ENCODE measurements around the gene REXO1. TPM values are rescaled to one million over a fixed set of nuclear protein-coding genes. Genes with fewer than 3 reads are reported as not detected.
"Not testable (repeated sequence)": the region's sequence is repeated elsewhere in the genome, so short reads cannot be mapped to it uniquely, and the experiment has no call there.

REXO1 gene, protein sequence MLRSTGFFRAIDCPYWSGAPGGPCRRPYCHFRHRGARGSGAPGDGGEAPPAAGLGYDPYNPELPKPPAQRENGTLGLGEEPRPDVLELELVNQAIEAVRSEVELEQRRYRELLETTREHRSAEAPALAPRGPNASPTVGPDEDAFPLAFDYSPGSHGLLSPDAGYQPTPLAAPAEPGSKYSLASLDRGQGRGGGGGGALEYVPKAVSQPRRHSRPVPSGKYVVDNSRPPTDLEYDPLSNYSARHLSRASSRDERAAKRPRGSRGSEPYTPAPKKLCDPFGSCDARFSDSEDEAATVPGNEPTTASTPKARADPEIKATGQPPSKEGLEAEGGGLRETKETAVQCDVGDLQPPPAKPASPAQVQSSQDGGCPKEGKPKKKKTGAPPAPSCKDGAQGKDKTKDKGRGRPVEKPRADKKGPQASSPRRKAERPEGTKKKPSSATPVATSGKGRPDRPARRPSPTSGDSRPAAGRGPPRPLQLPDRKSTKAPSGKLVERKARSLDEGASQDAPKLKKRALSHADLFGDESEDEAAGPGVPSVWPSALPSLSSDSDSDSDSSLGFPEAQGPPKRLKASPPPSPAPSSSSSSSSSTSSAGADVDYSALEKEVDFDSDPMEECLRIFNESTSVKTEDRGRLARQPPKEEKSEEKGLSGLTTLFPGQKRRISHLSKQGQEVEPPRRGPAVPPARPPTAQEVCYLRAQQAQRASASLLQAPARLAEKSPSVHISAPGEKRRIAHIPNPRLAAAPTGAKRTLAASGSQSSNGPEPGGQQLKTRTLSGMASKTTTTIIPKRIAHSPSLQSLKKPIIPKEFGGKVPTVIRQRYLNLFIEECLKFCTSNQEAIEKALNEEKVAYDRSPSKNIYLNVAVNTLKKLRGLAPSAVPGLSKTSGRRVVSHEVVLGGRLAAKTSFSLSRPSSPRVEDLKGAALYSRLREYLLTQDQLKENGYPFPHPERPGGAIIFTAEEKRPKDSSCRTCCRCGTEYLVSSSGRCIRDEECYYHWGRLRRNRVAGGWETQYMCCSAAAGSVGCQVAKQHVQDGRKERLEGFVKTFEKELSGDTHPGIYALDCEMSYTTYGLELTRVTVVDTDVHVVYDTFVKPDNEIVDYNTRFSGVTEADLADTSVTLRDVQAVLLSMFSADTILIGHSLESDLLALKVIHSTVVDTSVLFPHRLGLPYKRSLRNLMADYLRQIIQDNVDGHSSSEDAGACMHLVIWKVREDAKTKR
- 10 to 100 TPM; 91.5 to 95.0 (median 94.4) TPM for total RNA-seq

DNA sequence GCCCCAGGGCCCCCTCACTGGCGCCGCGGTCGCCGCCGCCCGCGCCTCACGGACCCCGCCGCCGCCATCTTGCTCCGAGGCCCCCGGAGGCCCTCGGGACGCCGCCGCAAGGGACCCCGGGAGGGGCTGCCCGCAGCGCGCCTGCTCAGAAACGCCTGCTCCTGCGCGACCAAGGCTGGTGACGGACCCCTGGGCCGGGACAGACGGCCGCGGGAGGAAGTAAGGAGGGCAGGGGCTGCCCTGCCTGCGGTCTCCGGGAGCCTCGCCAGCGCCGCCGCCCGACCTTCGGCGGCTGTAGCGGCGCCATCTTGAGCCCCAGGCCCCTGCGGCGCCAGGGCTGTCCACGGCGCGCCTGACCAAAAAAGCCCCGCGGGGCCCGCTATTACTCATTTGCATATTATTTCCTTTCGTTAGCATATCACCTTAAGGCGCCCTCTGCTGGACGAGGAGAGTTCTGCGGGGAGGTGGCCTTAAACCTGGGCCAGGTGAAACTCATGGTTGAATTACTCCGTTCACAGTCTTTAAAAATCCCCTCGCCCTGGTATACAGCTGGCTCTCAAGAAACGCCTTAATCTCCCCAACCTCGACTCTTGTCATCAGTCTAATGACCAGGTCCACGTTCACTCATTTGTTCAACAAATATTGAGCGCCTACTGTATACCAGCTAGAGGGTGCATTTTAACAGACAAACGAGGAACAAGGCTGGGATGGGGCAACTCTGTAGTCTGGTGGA, at the start of gene REXO1:
TSS of gene REXO1 (minus strand) at position 85 of the 733 bp plus-strand sequence. CDS start 125 bp downstream, outside the sequence.
- Mint-ChIP-seq H3K4me3 (peak within 1 kb of the TSS; percentile 93), H3K9me3 (no peaks in the 10 kb centered on the region), H3K27me3 (ENCODE audit: low read depth) (no peaks in the 10 kb centered on the region), H3K4me1 (ENCODE audit: low read depth) (peaks cover 64% of the 10 kb centered on the region), H3K36me3 (ENCODE audit: insufficient read depth) (peaks cover 3% of the 10 kb centered on the region)
- DNase-seq: peak; percentile 98
- ATAC-seq: peak; percentile 80

DNA sequence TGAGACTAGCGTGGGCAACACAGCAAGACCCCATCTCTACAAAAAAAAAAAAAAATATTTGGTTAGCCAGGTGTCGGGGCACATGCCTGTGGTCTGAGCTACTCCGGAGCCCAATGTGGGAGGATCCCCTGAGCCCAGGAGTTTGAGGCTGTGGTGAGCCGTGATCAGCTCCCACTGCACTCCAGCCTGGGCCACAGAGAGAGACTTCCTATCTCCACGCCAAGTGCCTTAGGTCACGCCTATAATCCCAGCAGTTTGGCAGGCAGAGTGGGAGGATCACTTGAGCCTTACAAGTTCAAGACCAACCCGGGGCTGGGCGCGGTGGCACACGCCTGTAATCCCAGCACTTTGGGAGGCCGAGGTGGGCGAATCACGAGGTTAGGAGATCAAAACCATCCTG, 48.2 kb upstream of the REXO1 start:
- peaks cover 35% of the 10 kb centered on the region for H3K4me1 Mint-ChIP-seq (ENCODE audit: low read depth)

DNA sequence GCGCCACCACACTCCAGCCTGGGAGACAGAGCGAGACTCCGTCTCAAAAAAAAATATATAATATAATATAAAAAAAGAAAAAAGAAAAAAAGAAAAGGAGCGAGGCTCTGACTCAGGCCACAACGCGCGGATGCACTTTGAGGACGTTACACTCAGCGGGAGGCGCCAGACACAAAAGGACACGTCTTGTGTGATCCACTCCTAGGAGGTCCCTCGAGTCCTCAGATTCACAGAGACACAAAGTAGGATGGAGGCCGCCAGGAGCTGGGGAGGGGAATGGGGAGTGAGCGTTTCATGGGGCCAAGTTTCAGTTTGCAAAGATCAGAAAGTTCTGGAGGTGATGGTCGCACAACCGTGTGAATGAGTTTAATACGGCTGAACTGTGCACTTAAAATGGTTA, 45.5 kb upstream of the REXO1 start:
- no peaks in the 10 kb centered on the region for H3K9me3 Mint-ChIP-seq
- ATAC-seq (no peak), DNase-seq (no peak)
- no peaks in the 10 kb centered on the region for H3K27me3 Mint-ChIP-seq (ENCODE audit: low read depth)
- no peaks in the 10 kb centered on the region for H3K36me3 Mint-ChIP-seq (ENCODE audit: insufficient read depth)
- H3K4me3 Mint-ChIP-seq: peak overlapping the region; percentile 46
- peaks cover 38% of the 10 kb centered on the region for H3K4me1 Mint-ChIP-seq (ENCODE audit: low read depth)

More for the DNA sequence above, 48.2 kb upstream of the REXO1 start:
- ATAC-seq (no peak), DNase-seq (no peak)
- H3K4me3 Mint-ChIP-seq: peak overlapping the region; percentile 11
- no peaks in the 10 kb centered on the region for H3K36me3 Mint-ChIP-seq (ENCODE audit: insufficient read depth)
- no peaks in the 10 kb centered on the region for H3K9me3 Mint-ChIP-seq
- no peaks in the 10 kb centered on the region for H3K27me3 Mint-ChIP-seq (ENCODE audit: low read depth)

DNA sequence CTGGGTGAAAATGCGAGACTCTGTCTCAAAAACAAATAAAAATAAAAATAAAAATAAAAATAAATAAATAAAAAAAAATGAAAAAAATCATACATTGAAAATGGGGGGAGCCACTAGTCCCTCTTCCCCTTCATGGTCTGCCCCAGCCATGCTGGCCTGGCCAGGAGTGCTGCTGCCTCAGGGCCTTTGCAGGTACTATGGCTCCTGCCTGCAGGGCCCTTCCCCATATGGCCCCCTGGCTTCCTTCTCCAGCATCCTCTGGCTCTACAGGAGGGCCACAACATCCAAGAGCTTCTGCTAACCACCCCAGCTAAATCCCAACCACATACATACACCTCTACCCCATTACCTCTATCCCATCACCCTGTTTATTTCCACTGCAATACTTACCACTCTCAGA, 41.6 kb upstream of the REXO1 start:
- no peak for DNase-seq
- peaks cover 10% of the 10 kb centered on the region for H3K4me1 Mint-ChIP-seq (ENCODE audit: low read depth)
- H3K4me3 Mint-ChIP-seq: no peak overlapping the region
- H3K36me3 Mint-ChIP-seq (ENCODE audit: insufficient read depth): no peaks in the 10 kb centered on the region
- no peaks in the 10 kb centered on the region for H3K9me3 Mint-ChIP-seq
- ATAC-seq: no peak
- H3K27me3 Mint-ChIP-seq (ENCODE audit: low read depth): no peaks in the 10 kb centered on the region

DNA sequence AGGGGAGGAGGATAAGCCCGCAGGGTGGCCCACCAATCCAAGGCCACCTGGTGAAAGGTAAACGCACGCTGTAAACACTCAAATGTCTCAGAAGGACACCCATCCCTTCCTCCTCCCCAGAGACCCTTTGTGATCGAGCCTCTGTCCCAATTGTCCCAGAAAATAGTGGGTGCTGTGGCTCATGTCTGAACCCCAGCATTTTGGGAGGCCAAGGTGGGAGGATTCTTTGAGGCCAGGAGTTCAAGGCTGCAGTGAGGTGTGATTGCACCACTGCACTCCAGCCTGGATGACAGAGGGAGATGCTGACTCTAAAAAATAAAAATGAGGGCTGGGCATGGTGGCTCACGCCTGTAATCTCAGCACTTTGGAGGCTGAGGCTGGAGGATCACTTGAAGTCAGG, 40.1 kb upstream of the REXO1 start:
- no peaks in the 10 kb centered on the region for H3K27me3 Mint-ChIP-seq (ENCODE audit: low read depth)
- ATAC-seq (no peak), DNase-seq (no peak)
- no peaks in the 10 kb centered on the region for H3K9me3 Mint-ChIP-seq
- H3K4me3 Mint-ChIP-seq: no peak overlapping the region
- no peaks in the 10 kb centered on the region for H3K36me3 Mint-ChIP-seq (ENCODE audit: insufficient read depth)
- peaks cover 14% of the 10 kb centered on the region for H3K4me1 Mint-ChIP-seq (ENCODE audit: low read depth)

DNA sequence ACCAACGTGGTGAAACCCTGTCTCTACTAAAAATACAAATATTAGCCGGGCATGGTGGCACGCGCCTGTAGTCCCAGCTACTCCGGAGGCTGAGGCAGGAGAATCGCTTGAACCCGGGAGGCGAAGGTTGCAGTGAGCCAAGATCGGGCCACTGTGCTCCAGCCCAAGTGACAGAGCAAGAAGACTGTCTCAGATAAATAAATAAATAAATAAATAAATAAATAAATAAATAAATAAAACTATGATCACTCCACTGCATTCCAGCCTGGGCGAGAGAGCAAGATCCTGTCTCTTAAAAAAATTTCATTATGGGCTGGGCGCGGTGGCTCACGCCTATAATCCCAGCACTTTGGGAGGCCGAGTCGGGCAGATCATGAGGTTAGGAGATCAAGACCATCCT, 38.1 kb upstream of the REXO1 start:
- not testable (repeated sequence) for H3K36me3 Mint-ChIP-seq (ENCODE audit: insufficient read depth); ATAC-seq; H3K27me3 Mint-ChIP-seq (ENCODE audit: low read depth); DNase-seq; H3K4me3 Mint-ChIP-seq; H3K9me3 Mint-ChIP-seq
- peaks cover 28% of the 10 kb centered on the region for H3K4me1 Mint-ChIP-seq (ENCODE audit: low read depth)

DNA sequence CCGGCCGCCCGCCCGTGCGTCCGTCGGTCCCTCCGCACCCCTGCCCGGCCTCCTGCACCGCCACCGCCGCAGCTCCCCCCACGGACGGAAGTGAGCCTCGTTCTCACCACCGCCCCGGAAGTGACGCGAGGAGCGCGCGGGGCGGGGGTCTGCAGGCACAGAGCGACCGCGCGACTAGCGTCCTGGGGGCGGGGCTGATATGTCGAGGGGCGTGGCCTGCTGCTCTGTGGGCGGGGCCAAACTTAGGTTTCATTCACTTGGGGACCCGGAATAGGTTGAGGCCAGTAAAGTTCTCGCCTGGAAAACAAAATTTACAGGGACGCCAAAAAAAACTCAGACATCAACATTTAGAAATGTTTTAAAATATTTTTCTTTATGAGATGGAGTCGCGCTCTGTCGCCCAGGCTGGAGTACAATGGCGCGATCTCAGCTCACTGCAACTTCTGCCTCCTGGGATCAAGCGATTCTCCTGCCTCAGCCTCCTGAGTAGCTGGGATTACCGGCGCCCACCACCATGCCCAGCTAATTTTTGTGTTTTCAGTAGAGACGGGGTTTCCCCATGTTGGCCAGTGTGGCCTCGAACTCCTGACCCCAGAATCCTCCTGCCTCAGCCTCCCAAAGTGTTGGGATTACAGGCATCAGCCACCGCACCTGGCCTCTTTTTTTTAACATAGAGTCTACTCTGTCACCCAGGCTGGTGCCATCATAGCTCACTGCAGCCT, 37.3 kb upstream of the REXO1 start, which contains the start of gene ABHD17A:
TSS of gene ABHD17A (minus strand) at position 99 of the 722 bp plus-strand sequence. CDS start 3,930 bp downstream, outside the sequence.
- not testable (repeated sequence) for H3K36me3 Mint-ChIP-seq (ENCODE audit: insufficient read depth); H3K27me3 Mint-ChIP-seq (ENCODE audit: low read depth); H3K9me3 Mint-ChIP-seq
- peaks cover 31% of the 10 kb centered on the region for H3K4me1 Mint-ChIP-seq (ENCODE audit: low read depth)
- ATAC-seq (peak; percentile 79 to 83), DNase-seq (peak; percentile 95)
- H3K4me3 Mint-ChIP-seq: peak within 1 kb of the TSS; percentile 99

DNA sequence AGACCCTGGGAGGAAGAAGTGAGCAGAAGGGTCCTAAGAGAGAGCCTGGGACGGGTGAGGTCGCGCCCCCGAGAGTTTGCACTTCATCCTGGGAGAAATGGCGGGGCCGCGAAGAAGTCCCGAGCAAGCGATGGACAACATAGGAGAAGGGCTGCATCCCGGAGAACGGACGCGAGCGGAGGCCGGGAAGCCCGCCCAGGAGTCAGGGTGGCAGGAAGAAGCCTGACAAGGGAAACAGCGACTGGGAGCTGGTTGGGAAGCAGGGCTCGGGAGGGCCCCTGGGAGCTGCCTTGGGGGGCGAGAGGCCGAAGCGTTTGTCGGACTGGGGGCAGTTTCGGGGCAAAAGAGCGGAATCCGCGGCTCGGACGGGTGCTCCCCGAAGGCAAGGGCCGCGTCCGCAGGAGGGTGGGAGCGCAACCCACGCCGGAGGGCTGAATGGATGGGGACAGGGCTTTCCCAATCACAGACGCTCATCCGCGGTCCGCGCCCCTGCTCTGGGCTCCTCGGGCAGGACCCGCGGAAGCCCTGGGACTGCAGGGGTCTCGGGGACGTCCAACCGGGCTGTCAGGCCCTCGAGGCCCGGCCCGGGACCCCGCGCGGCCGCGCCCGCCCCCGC, 36.5 kb upstream of the REXO1 start:
- Mint-ChIP-seq H3K36me3 (ENCODE audit: insufficient read depth) (no peaks in the 10 kb centered on the region), H3K4me3 (peak overlapping the region; percentile 99), H3K27me3 (ENCODE audit: low read depth) (no peaks in the 10 kb centered on the region), H3K9me3 (no peaks in the 10 kb centered on the region), H3K4me1 (ENCODE audit: low read depth) (peaks cover 31% of the 10 kb centered on the region)
- DNase-seq: no peak
- peak; percentile 8 to 11 for ATAC-seq

DNA sequence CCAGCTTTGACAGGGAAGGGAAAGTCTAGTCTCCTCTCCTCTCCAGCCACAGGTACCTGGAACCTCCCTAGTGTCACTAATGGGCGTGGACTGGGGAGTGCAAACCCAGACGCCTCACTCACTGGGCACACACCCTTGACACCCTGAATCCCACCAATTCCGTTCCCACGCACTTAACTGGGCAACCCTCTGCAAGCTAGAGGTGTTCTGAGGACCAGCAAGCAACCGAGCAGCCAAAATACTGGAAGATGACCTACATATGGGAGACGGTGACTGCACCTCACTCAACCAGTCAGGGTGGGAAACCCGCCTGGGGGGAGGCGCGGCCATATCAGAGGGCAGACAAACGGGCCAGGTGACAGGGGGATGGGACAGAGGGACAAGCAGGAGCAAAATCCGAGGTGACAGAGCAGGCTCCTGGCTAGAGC, 36.0 kb upstream of the REXO1 start:
- DNase-seq (peak; percentile 58), ATAC-seq (peak; percentile 29 to 55)
- Mint-ChIP-seq H3K4me1 (ENCODE audit: low read depth) (peaks cover 31% of the 10 kb centered on the region), H3K27me3 (ENCODE audit: low read depth) (no peaks in the 10 kb centered on the region), H3K4me3 (peak overlapping the region; percentile 99), H3K36me3 (ENCODE audit: insufficient read depth) (no peaks in the 10 kb centered on the region), H3K9me3 (no peaks in the 10 kb centered on the region)

DNA sequence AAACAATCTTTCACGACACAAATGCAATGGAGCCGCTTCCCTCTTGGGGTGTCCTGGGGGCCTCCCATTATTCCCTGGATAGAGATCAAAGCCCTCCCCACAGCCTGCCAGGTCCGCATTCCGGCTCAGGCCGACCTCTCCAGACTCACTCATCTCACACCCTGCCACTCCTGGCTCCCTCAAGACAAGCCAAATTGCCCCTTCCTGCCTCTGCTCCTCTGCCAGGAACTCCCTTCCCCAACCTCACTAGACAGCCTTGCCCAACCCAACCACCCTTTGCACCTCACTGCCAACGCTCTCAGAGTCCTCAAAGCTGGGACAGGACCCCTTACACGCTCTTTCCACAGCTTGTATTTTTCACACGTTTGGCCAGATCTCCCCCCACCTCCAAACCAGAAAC, 35.5 kb upstream of the REXO1 start:
- Mint-ChIP-seq H3K9me3 (no peaks in the 10 kb centered on the region), H3K27me3 (ENCODE audit: low read depth) (no peaks in the 10 kb centered on the region), H3K4me3 (peak overlapping the region; percentile 99), H3K36me3 (ENCODE audit: insufficient read depth) (no peaks in the 10 kb centered on the region), H3K4me1 (ENCODE audit: low read depth) (peaks cover 31% of the 10 kb centered on the region)
- DNase-seq (no peak), ATAC-seq (no peak)

DNA sequence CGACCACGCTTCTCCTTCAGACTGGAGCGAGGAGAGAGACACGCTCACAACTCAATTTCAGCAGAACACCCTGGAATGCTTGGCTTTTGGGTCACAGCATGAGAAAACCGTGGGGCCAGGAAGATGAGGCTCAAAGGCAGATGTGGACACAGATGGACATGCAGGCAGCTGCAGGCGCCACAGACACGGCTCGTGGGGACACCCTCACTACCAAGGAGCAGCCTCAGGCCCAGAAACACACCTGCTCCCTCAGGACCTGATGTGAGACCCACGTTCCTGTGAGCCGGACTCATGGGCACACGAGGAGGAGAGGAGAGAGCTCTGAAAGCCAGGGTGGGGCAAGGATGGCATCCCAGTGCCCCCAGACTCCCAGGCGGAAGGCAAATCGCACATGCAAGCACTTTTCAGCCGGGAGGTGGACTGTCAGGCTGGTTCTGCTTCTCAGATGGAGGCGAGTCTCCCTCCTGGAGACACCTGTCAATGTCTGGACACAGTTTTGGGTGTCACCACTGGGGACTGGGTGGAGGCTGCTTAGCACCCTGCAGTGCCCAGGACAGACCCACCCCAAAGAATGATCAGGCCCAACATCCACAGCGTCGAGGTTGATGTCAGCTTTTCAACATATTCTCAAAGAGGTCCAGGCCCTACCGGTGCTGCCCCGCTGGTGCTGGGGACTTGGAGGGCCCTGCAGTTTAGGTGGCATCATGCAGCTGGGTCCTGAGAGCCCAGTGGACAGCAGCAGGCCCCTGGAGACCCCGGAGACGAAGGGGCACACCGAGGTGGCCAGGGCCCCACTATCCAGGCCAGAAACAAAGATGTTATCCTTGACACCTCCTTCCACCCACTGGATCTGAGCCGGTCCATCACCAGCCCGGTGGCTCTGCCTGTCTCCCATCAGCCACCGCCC, 34.8 kb upstream of the REXO1 start:
- H3K9me3 Mint-ChIP-seq: no peaks in the 10 kb centered on the region
- ATAC-seq: no peak
- peak overlapping the region; percentile 99 for H3K4me3 Mint-ChIP-seq
- H3K4me1 Mint-ChIP-seq (ENCODE audit: low read depth): peaks cover 31% of the 10 kb centered on the region
- no peak for DNase-seq
- no peaks in the 10 kb centered on the region for H3K36me3 Mint-ChIP-seq (ENCODE audit: insufficient read depth)
- H3K27me3 Mint-ChIP-seq (ENCODE audit: low read depth): no peaks in the 10 kb centered on the region
